Measurements from ENCODE around the gene USP35.
"Not testable (repeated sequence)": the region's sequence is repeated elsewhere in the genome, so short reads cannot be mapped to it uniquely, and the experiment has no call there.

Gene USP35

DNA sequence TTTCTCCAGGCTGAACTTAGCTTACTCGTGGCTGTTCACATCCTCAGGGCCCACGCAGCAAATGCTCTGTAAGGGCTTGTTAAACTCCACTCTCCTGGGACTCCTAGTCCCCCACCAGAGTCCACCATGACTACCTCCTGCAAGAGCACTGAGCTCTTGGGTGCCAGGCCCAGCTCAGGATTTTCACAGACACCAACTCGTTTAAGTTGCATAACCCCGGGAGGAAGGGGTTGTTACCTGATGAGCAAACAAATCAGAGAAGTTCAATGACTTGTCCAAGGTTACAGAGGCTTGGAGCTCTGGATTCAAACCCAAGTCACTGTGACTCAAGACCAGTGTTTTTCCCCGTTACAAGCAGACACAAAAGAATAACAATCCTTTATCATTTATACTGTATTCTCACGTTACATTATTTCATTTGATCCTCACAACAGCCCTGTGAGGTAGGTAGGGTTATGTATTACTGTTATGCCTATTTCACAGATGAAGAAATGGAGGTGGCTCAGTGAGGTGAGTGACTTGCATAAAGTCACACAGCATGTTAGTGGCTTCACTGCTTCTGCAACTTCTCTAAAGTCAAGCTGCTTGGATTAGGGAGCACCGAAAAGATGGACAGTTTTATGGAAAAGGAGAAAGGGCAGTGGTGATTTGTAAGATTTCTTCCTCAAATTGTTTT is 17.7 kb upstream of the USP35 start:
- DNase-seq (ENCODE audit: extremely low spot score): no peak
- ChIA-PET CTCF (no interaction called here), POLR2A (no interaction called here)
- TF ChIP-seq CTBP1 (IDR thresholded peaks at IDR 0.05; ENCODE audit: borderline replicate concordance) (no peak), TARDBP (IDR thresholded peaks at IDR 0.05) (no peak), FOXM1 (IDR thresholded peaks at IDR 0.05; ENCODE audit: borderline replicate concordance) (no peak), SP1 (IDR thresholded peaks at IDR 0.05) (no peak), ZNF384 (IDR thresholded peaks at IDR 0.05) (no peak), HDGF (IDR thresholded peaks at IDR 0.05; ENCODE audit: borderline replicate concordance) (no peak), ARNT (IDR thresholded peaks at IDR 0.05) (no peak), FOXK2 (IDR thresholded peaks at IDR 0.05) (no peak), SUZ12 (IDR thresholded peaks at IDR 0.05) (no peak), ELF4 (IDR thresholded peaks at IDR 0.05) (no peak)
- TF ChIP-seq, protein P1, sequence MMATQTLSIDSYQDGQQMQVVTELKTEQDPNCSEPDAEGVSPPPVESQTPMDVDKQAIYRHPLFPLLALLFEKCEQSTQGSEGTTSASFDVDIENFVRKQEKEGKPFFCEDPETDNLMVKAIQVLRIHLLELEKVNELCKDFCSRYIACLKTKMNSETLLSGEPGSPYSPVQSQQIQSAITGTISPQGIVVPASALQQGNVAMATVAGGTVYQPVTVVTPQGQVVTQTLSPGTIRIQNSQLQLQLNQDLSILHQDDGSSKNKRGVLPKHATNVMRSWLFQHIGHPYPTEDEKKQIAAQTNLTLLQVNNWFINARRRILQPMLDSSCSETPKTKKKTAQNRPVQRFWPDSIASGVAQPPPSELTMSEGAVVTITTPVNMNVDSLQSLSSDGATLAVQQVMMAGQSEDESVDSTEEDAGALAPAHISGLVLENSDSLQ (IDR thresholded peaks at IDR 0.05): no peak

DNA sequence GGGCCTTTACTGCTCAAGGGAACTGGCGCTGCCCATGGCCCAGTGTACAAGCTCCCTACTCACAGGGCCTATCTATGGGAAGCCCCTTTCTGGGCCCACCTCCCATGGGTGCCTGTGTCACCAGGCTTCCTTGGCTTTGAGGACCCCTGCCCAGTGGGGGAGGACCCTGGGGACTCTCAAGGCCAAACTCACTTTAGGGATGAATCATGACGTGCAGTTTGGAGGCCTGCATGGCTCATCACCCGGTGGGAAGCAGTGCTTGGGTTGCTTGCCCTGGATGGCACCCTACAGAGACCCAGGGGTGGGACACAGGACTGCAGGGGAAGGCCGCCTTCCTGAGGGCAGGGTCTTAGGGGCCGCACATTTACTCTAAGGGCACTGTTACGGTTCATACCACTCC is 16.8 kb upstream of the USP35 start:
- CTCF ChIA-PET: no interaction called here
- POLR2A ChIA-PET: no interaction called here
- DNase-seq (ENCODE audit: extremely low spot score): no peak

DNA sequence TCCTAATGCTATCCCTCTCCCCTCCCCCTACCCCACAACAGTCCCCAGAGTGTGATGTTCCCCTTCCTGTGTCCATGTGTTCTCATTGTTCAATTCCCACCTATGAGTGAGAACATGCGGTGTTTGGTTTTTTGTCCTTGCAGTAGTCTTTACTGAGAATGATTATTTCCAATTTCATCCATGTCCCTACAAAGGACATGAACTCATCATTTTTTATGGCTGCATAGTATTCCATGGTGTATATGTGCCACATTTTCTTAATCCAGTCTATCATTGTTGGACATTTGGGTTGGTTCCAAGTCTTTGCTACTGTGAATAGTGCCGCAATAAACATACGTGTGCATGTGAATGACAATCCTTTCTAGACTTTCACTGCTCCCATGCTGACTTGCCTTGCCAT is 12.9 kb upstream of the USP35 start:
- CTCF ChIA-PET; POLR2A ChIA-PET; DNase-seq (ENCODE audit: extremely low spot score): not testable (repeated sequence)

More for the DNA sequence above, 16.8 kb upstream of the USP35 start:
- no peak for TF ChIP-seq L3MBTL2 (conservative IDR thresholded peaks at IDR 0.05)
- no peak for TF ChIP-seq BHLHE40 (IDR thresholded peaks at IDR 0.05; ENCODE audit: borderline replicate concordance)
- TF ChIP-seq, protein P1 (IDR thresholded peaks at IDR 0.05): no peak
- TF ChIP-seq SP1 (IDR thresholded peaks at IDR 0.05): no peak
- TF ChIP-seq SUZ12 (IDR thresholded peaks at IDR 0.05): no peak

DNA sequence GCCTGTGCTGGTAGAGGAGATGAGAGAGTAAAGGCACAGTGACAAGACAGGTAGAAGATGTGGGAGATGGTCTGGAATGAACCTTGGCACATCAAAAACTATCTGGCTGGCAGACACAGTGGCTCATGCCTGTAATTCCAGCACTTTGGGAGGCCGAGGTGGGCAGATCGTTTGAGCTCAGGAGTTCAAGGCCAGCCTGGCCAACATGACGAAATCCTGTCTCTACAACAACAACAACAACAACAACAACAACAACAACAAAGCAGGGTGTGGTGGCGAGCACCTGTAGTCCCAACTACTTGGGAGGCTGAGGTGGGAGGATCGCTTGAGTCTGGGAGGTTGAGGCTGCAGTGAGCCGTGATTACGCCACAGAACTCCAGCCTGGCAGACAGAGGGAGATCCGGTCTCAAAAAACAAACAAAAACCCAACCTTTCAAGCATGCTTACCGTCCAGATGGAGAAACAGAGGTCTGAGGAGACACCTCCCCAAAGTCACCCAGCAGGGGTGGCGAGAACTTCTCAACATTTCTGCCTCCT is 12.0 kb upstream of the USP35 start:
- TF ChIP-seq TARDBP (IDR thresholded peaks at IDR 0.05) (no peak), ELF4 (IDR thresholded peaks at IDR 0.05) (no peak), FOXM1 (IDR thresholded peaks at IDR 0.05; ENCODE audit: borderline replicate concordance) (no peak), LEF1 (IDR thresholded peaks at IDR 0.05; ENCODE audit: borderline replicate concordance) (no peak), NFRKB (IDR thresholded peaks at IDR 0.05) (no peak), ZNF384 (IDR thresholded peaks at IDR 0.05) (no peak), FOXK2 (IDR thresholded peaks at IDR 0.05) (no peak), ARNT (IDR thresholded peaks at IDR 0.05) (no peak), L3MBTL2 (conservative IDR thresholded peaks at IDR 0.05) (no peak)
- POLR2A ChIA-PET: no interaction called here
- CTCF ChIA-PET: no interaction called here
- no peak for DNase-seq (ENCODE audit: extremely low spot score)

DNA sequence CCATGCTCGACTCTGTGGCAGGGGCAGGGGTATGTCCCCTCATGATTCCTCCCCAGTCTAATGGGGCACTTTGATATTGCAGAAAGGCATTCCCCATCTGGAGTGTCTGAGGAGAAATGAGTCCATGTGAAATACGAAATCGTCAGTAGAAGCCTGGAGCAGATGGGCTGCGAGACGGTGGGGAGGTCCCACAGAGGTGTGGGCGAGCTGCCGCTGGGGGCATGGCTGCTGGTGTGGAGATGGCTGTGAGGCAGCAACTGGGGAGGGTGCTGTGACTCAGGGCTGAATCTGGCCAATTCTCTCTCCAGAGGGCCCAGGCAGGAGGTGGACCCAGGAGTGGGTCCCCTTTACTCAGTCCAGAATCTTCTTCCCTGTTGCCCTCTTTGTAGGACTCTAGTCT is 11.5 kb upstream of the USP35 start:
- no peak for TF ChIP-seq ZNF384 (IDR thresholded peaks at IDR 0.05)
- no peak for TF ChIP-seq FOXK2 (IDR thresholded peaks at IDR 0.05)
- TF ChIP-seq FOXA1 (IDR thresholded peaks at IDR 0.05): no peak
- TF ChIP-seq CTBP1 (IDR thresholded peaks at IDR 0.05; ENCODE audit: borderline replicate concordance): no peak
- TF ChIP-seq, protein P1 (IDR thresholded peaks at IDR 0.05): no peak
- no peak for TF ChIP-seq ARNT (IDR thresholded peaks at IDR 0.05)
- TF ChIP-seq HDGF (IDR thresholded peaks at IDR 0.05; ENCODE audit: borderline replicate concordance): no peak
- no peak for TF ChIP-seq SUZ12 (IDR thresholded peaks at IDR 0.05)
- no peak for TF ChIP-seq TARDBP (IDR thresholded peaks at IDR 0.05)
- TF ChIP-seq FOXM1 (IDR thresholded peaks at IDR 0.05; ENCODE audit: borderline replicate concordance): no peak
- TF ChIP-seq SP1 (IDR thresholded peaks at IDR 0.05): no peak
- no peak for TF ChIP-seq LEF1 (IDR thresholded peaks at IDR 0.05; ENCODE audit: borderline replicate concordance)
- no peak for TF ChIP-seq NFRKB (IDR thresholded peaks at IDR 0.05)
- no peak for TF ChIP-seq BHLHE40 (IDR thresholded peaks at IDR 0.05; ENCODE audit: borderline replicate concordance)
- TF ChIP-seq ELF4 (IDR thresholded peaks at IDR 0.05): no peak
- no peak for TF ChIP-seq L3MBTL2 (conservative IDR thresholded peaks at IDR 0.05)
- POLR2A ChIA-PET: no interaction called here
- CTCF ChIA-PET: no interaction called here

DNA sequence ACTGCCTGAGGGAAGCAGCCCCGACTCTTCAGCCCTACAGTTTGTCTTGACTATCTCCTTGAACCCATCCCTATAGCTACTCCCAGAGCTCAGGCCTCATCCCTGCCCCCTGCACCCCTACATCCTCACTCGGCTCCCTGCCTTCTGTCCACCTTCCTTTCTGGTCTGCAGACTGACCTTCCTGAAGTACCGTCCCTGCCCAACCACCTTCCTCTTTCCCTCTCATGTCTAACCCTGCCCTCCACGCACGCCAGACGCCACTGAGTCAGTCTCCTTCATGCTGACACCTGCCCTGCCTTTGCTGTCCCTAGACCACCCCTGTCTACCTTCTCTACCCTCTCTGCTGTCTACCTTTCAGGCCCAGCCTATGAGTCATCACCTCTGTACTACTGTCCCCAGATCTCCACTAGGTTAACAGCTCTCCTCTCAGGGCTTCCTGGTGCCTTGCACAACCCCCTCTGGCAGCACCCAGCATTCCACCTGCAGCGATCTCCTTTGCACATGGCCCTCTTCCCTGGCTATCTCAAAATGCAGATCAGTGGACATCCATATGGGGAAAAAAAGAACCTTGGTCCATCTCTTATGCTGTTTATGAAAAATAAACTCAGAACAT is 9.2 kb upstream of the USP35 start:
- POLR2A ChIA-PET: no interaction called here
- CTCF ChIA-PET: interaction anchor here (0.7 kb wide), 1 partner anchor 91 kb away, joined by 3 read pairs; no protein-coding TSS in a partner anchor
- TF ChIP-seq NFRKB (IDR thresholded peaks at IDR 0.05) (no peak), FOXK2 (IDR thresholded peaks at IDR 0.05) (no peak), ZNF384 (IDR thresholded peaks at IDR 0.05) (no peak), FOXM1 (IDR thresholded peaks at IDR 0.05; ENCODE audit: borderline replicate concordance) (no peak), CTBP1 (IDR thresholded peaks at IDR 0.05; ENCODE audit: borderline replicate concordance) (no peak), BHLHE40 (IDR thresholded peaks at IDR 0.05; ENCODE audit: borderline replicate concordance) (no peak), HDGF (IDR thresholded peaks at IDR 0.05; ENCODE audit: borderline replicate concordance) (no peak), L3MBTL2 (conservative IDR thresholded peaks at IDR 0.05) (no peak), ELF4 (IDR thresholded peaks at IDR 0.05) (no peak)
- TF ChIP-seq, protein P1 (IDR thresholded peaks at IDR 0.05): no peak
- no peak for DNase-seq (ENCODE audit: extremely low spot score)

More for the DNA sequence above, 11.5 kb upstream of the USP35 start:
- no peak for DNase-seq (ENCODE audit: extremely low spot score)
